Pulmonary artery endothelial cell (primary cell): ENCODE results near the gene ERVV-1. TPM values are rescaled to one million over a fixed set of nuclear protein-coding genes. Genes with fewer than 3 reads are reported as not detected.
"Not testable (repeated sequence)": the region's sequence is repeated elsewhere in the genome, so short reads cannot be mapped to it uniquely, and the experiment has no call there.

Experiments used
- DNase-seq: peaks from one replicate; pipeline ENCODE4 v3.0.0-alpha.2; 2011; ENCODE audit warnings: low read depth, low spot score
- total RNA-seq: library from RNA; depleted of rRNA; stranded (reverse); fragments of >200 nt; gene quantifications from 2 replicates; pipeline ENCODE4 v1.2.3, GENCODE V29; 2014

The ERVV-1 gene
- total RNA-seq: not detected in 2 replicates

- DNase-seq: no peak
Measured at GRCh38 chr19:53013621-53014020, at the start of gene ERVV-1. Gene ERVV-1 (plus strand): TSS chr19:53013921. CDS start chr19:53014091, 170 bp downstream.

GRCh38 chr19:52967772-52968171 is 45.9 kb upstream of the ERVV-1 start:
- no peak for DNase-seq

GRCh38 chr19:52981329-52981728 is 32.4 kb upstream of the ERVV-1 start:
- no peak for DNase-seq

GRCh38 chr19:52983167-52983566 is 30.6 kb upstream of the ERVV-1 start:
- not testable (repeated sequence) for DNase-seq

- no peak for DNase-seq
Measured at GRCh38 chr19:52987221-52987620, 26.5 kb upstream of the ERVV-1 start.

GRCh38 chr19:52988506-52988905 is 25.2 kb upstream of the ERVV-1 start:
- DNase-seq: no peak

- no peak for DNase-seq
Measured at GRCh38 chr19:52990759-52991418, 22.8 kb upstream of the ERVV-1 start.

GRCh38 chr19:52991484-52991883 is 22.2 kb upstream of the ERVV-1 start:
- peak; percentile 75 for DNase-seq

GRCh38 chr19:52992109-52993004 is 21.4 kb upstream of the ERVV-1 start:
- DNase-seq: no peak

GRCh38 chr19:52993342-52994178 is 20.2 kb upstream of the ERVV-1 start:
- DNase-seq: no peak

- DNase-seq: no peak
Measured at GRCh38 chr19:52995711-52996110, 18.0 kb upstream of the ERVV-1 start.

GRCh38 chr19:52997975-52998374 is 15.7 kb upstream of the ERVV-1 start:
- no peak for DNase-seq

GRCh38 chr19:53002479-53002878 is 11.2 kb upstream of the ERVV-1 start:
- no peak for DNase-seq

GRCh38 chr19:53004242-53004641 is 9.5 kb upstream of the ERVV-1 start:
- no peak for DNase-seq

GRCh38 chr19:53007200-53007599 is 6.5 kb upstream of the ERVV-1 start:
- no peak for DNase-seq

- DNase-seq: no peak
Measured at GRCh38 chr19:53007606-53008005, 6.1 kb upstream of the ERVV-1 start.

GRCh38 chr19:53008061-53008778 is 5.5 kb upstream of the ERVV-1 start:
- DNase-seq: no peak

GRCh38 chr19:53010494-53010893 is 3.2 kb upstream of the ERVV-1 start:
- no peak for DNase-seq

- DNase-seq: no peak
Measured at GRCh38 chr19:53012006-53012405, 1.7 kb upstream of the ERVV-1 start.

- no peak for DNase-seq
Measured at GRCh38 chr19:53015159-53015558, 1.4 kb downstream of the ERVV-1 start.

- no peak for DNase-seq
Measured at GRCh38 chr19:53015730-53016129, 2.0 kb downstream of the ERVV-1 start.
